Adrenal gland (tissue), 12 donors: ENCODE results near the gene MATN3. TPM values are rescaled to one million over a fixed set of nuclear protein-coding genes. Genes with fewer than 3 reads are reported as not detected.

Source experiments
- DNase-seq, 7 donors: peaks; one replicate each; pipeline ENCODE4 v3.0.0-alpha.2; 2019 to 2020
- H3K27ac ChIP-seq, 5 donors: fragments of 200-600 bp; sonication (generic) in 4 of 5; 1 replicate in 3 of 5; 2 replicates in 2 of 5; pipeline versions ENCODE4 v1.5.1 to v1.8.0; 2016 to 2020; ENCODE audit warnings: mild to moderate bottlenecking in 1 of 5
- H3K27me3 ChIP-seq: fragments of 200-600 bp; 2 replicates; pipeline ENCODE4 v1.8.0; 2021
- H3K36me3 ChIP-seq, 2 donors: fragments of 200-600 bp; replicated peaks in 1 of 2; 1 replicate in 1 of 2; 2 replicates in 1 of 2; pipeline versions ENCODE4 v1.5.1 to v1.8.0; 2018 to 2022
- H3K4me1 ChIP-seq, 2 donors: fragments of 200-600 bp; replicated peaks in 1 of 2; 1 replicate in 1 of 2; 2 replicates in 1 of 2; pipeline versions ENCODE4 v1.5.1 to v1.8.0; 2018 to 2021
- H3K4me3 ChIP-seq, 4 donors: fragments of 200-600 bp; sonication (generic) in 3 of 4; one replicate each; pipeline ENCODE4 v1.5.1; 2016 to 2018
- H3K9me3 ChIP-seq, 3 donors: fragments of 200-600 bp; sonication (generic) in 1 of 3; replicated peaks in 1 of 3; 1 replicate in 2 of 3; 2 replicates in 1 of 3; pipeline versions ENCODE4 v1.5.1 to v1.8.0; 2016 to 2021
- CTCF ChIP-seq, 6 experiments: fragments of 450-650 bp in 4 of 6; fragments of 200-600 bp in 2 of 6; sonication (generic) in 1 of 6; IDR thresholded peaks; 1 replicate in 5 of 6; 2 replicates in 1 of 6; pipeline versions ENCODE4 v1.5.1 to v1.8.0; 2016 to 2021; ENCODE audit warnings: antibody characterized with exemption in 6 of 6, mild to moderate bottlenecking in 2 of 6, moderate library complexity in 1 of 6
- POLR2A ChIP-seq, 2 donors: fragments of 450-650 bp; IDR thresholded peaks; one replicate each; pipeline ENCODE4 v1.6.1; 2017; ENCODE audit warnings: antibody characterized with exemption in 2 of 2, mild to moderate bottlenecking in 2 of 2, moderate library complexity in 1 of 2
- WGBS, 4 donors: extraction: QIAGEN DNeasy Blood & Tissue Kit in 2 of 4; methylation state at CpG; one replicate each; pipeline versions ENCODE4 v1.1.5 to v1.1.7; 2013 to 2017; 5-methylcytosine and 5-hydroxymethylcytosine counted together
- intact Hi-C, 2 donors: fragments of 100-400 bp; cut with DNase I; formaldehyde crosslinking; loops; one replicate each; pipeline versions ENCODE4 v1.14.1 to v1.15.0; 2022 to 2023
- polyA plus RNA-seq, 3 donors: library from polyadenylated mRNA; stranded (reverse); fragments of 200-250 nt in 2 of 3; fragments of 350-450 nt in 1 of 3; fragmentation: Illumina TruSeq in 1 of 3; extraction: RNeasy Lipid Tissue Mini Kit (QIAGEN cat#74804) in 1 of 3; gene quantifications; one replicate each; pipeline ENCODE4 v1.2.3, GENCODE V29; 2013 to 2014
- total RNA-seq, 9 donors: library from RNA; depleted of rRNA in 4 of 9; stranded (reverse); fragments of >200 nt in 4 of 9; fragments of 120-200 nt in 1 of 9; fragmentation: NEBNext Ultra II Directional in 1 of 9; extraction: Animal tissue kit (Norgen Biotek cat#: 25700) in 1 of 9; gene quantifications; one replicate each; pipeline versions ENCODE4 v1.1.0 to v1.2.4, GENCODE V29; 2013 to 2023
- donor health status: healthy with polysubstance abuse.
- donor health status: Bipolar disorder and iron deficiency.
- donor health status: DM: yes; HTN: yes; CAD: no.
- donor health status: DM: no; HTN: no; CAD: no.
- donor health status: DM: no; HTN: no; CAD: no.
- donor health status: DM: yes; HTN: yes; CAD: no.

The MATN3 gene
- total and polyA plus RNA-seq, 12 donors, result 0.14 to 2.4 (median 0.77) TPM; not detected in 1

GRCh38 chr2:19944205-19944845, 68.1 kb downstream of the MATN3 start:
- TF ChIP-seq CTCF (IDR thresholded peaks at IDR 0.05) (no peak), POLR2A (IDR thresholded peaks at IDR 0.05) (no peak)
- DNase-seq, result no peak
- 63 to 75% (median 70%) methylated on average over 2 of the region's 2 CpGs for WGBS, 4 donors

GRCh38 chr2:19943189-19943588, 69.3 kb downstream of the MATN3 start:
- WGBS, 4 donors, result 43 to 55% (median 53%) methylated on average over 1 of the region's 1 CpG
- TF ChIP-seq CTCF (IDR thresholded peaks at IDR 0.05) (no peak), POLR2A (IDR thresholded peaks at IDR 0.05) (no peak)

More at GRCh38 chr2:19944205-19944845, 68.1 kb downstream of the MATN3 start:
- no peaks in the 10 kb centered on the region for H3K27me3 ChIP-seq
- no peak overlapping the region for H3K27ac ChIP-seq
- no peaks in the 10 kb centered on the region for H3K36me3 ChIP-seq
- H3K4me3 ChIP-seq, result no peak overlapping the region
- intact Hi-C loops, result no loop called here
- H3K4me1 ChIP-seq, result no peaks in the 10 kb centered on the region
- no peaks in the 10 kb centered on the region for H3K9me3 ChIP-seq

GRCh38 chr2:19942199-19942598, 70.3 kb downstream of the MATN3 start:
- Histone ChIP-seq H3K4me3 (no peak overlapping the region), H3K27me3 (no peaks in the 10 kb centered on the region), H3K4me1 (no peaks in the 10 kb centered on the region), H3K36me3 (peaks cover 0 to 6% of the 10 kb centered on the region in 2 donors), H3K9me3 (no peaks in the 10 kb centered on the region), H3K27ac (no peak overlapping the region)
- DNase-seq, result no peak
- intact Hi-C loops, result no loop called here
- TF ChIP-seq POLR2A (IDR thresholded peaks at IDR 0.05), result no peak
- no peak for TF ChIP-seq CTCF (IDR thresholded peaks at IDR 0.05)

More at GRCh38 chr2:19943189-19943588, 69.3 kb downstream of the MATN3 start:
- H3K4me3 ChIP-seq, result no peak overlapping the region
- no peak for DNase-seq
- no peaks in the 10 kb centered on the region for H3K4me1 ChIP-seq
- H3K36me3 ChIP-seq, result no peaks in the 10 kb centered on the region
- H3K27ac ChIP-seq, result no peak overlapping the region
- no peaks in the 10 kb centered on the region for H3K9me3 ChIP-seq
- intact Hi-C loops, result no loop called here
- H3K27me3 ChIP-seq, result no peaks in the 10 kb centered on the region

Other genes with a start within 250 kb of the MATN3 start
- gene TTC32, start 110.7 kb downstream of the MATN3 start, total RNA-seq, result 10 to 100 TPM in 4 of 9 donors, 1 to 10 TPM in 5; 2.1 to 21.7 (median 8.7) TPM
- 10 to 100 TPM; 10.0 to 43.9 (median 34.3) TPM for gene TTC32, start 110.7 kb downstream of the MATN3 start, polyA plus RNA-seq
- 10 to 100 TPM in 5 of 9 donors, 1 to 10 TPM in 4; 5.0 to 14.4 (median 10.0) TPM for gene WDR35, start 22.6 kb downstream of the MATN3 start, total RNA-seq
- 10 to 100 TPM in 1 of 3 donors, 1 to 10 TPM in 2; 3.7 to 12.1 (median 5.4) TPM for gene WDR35, start 22.6 kb downstream of the MATN3 start, polyA plus RNA-seq
- gene LAPTM4A, start 39.0 kb upstream of the MATN3 start, total RNA-seq, result 100 to 1,000 TPM; 196 to 356 (median 238) TPM
- 100 to 1,000 TPM in 1 of 3 donors, 10 to 100 TPM in 2; 58.8 to 684 (median 96.4) TPM for gene LAPTM4A, start 39.0 kb upstream of the MATN3 start, polyA plus RNA-seq
- 10 to 100 TPM in 6 of 9 donors, 1 to 10 TPM in 3; 3.1 to 74.2 (median 21.9) TPM for gene SDC1, start 212.5 kb upstream of the MATN3 start, total RNA-seq
- gene SDC1, start 212.5 kb upstream of the MATN3 start, polyA plus RNA-seq, result 10 to 100 TPM in 1 of 3 donors, 1 to 10 TPM in 2; 6.7 to 19.2 (median 6.7) TPM